Thyroid gland (tissue), 4 donors: ENCODE measurements around the gene FBXL7.

ENCODE experiments used
- CTCF ChIP-seq, 6 experiments: fragments of 200-600 bp in 3 of 6; fragments of 450-650 bp in 3 of 6; sonication (generic) in 3 of 6; IDR thresholded peaks; one replicate each; pipeline ENCODE4 v1.5.1; 2016 to 2019; ENCODE audit warnings: antibody characterized with exemption in 6 of 6, mild to moderate bottlenecking in 2 of 6, inconsistent platforms in 1 of 6, moderate library complexity in 1 of 6
- POLR2A ChIP-seq, 2 donors: fragments of 450-650 bp; IDR thresholded peaks; one replicate each; pipeline ENCODE4 v1.6.1; 2017; ENCODE audit warnings: antibody characterized with exemption in 2 of 2, mild to moderate bottlenecking in 2 of 2, moderate library complexity in 1 of 2

GRCh38 chr5:15674716-15675115 lies 174.7 kb downstream of the FBXL7 start:
- TF ChIP-seq POLR2A (IDR thresholded peaks at IDR 0.05) (no peak), CTCF (IDR thresholded peaks at IDR 0.05) (no peak)
